Smooth muscle cell (in vitro differentiated cells): Measurements from ENCODE around the gene ARMH2. TPM values are rescaled to one million over a fixed set of nuclear protein-coding genes. Genes with fewer than 3 reads are reported as not detected.

Source experiments
- DNase-seq: peaks from one replicate; lab custom pipeline; 2025; ENCODE audit not compliant: unreplicated experiment; lab: John Stamatoyannopoulos, UW
- H2AFZ ChIP-seq: fragments of 200-600 bp; sonication (generic); 2 replicates; pipeline ENCODE4 v1.6.0; 2016; ENCODE audit warnings: antibody characterized with exemption, low read depth, mild to moderate bottlenecking
- H3F3A ChIP-seq: fragments of 200-600 bp; sonication (generic); 2 replicates; pipeline ENCODE4 v1.6.0; 2017; ENCODE audit warnings: antibody characterized with exemption, low read depth
- H3K27ac ChIP-seq: fragments of 200-600 bp; sonication (generic); 2 replicates; pipeline ENCODE4 v1.5.1; 2016; ENCODE audit warnings: low read depth, mild to moderate bottlenecking
- H3K27me3 ChIP-seq: fragments of 200-600 bp; sonication (generic); 2 replicates; pipeline ENCODE4 v1.6.1; 2016; ENCODE audit warnings: low read depth, mild to moderate bottlenecking
- H3K36me3 ChIP-seq: fragments of 200-600 bp; sonication (generic); 2 replicates; pipeline ENCODE4 v1.5.1; 2016; ENCODE audit warnings: low read depth
- H3K4me1 ChIP-seq: fragments of 200-600 bp; sonication (generic); 2 replicates; pipeline ENCODE4 v1.5.1; 2016; ENCODE audit warnings: low read depth
- H3K4me2 ChIP-seq: fragments of 200-600 bp; sonication (generic); 2 replicates; pipeline ENCODE4 v1.6.0; 2016; ENCODE audit warnings: mild to moderate bottlenecking
- H3K4me3 ChIP-seq: fragments of 200-600 bp; sonication (generic); 2 replicates; pipeline ENCODE4 v1.5.1; 2016; ENCODE audit warnings: mild to moderate bottlenecking
- H3K79me2 ChIP-seq: fragments of 200-600 bp; sonication (generic); 2 replicates; pipeline ENCODE4 v1.6.0; 2016; ENCODE audit warnings: low read depth, mild to moderate bottlenecking
- H3K9ac ChIP-seq: fragments of 200-600 bp; sonication (generic); 2 replicates; pipeline ENCODE4 v1.6.0; 2016; ENCODE audit warnings: low read depth
- H3K9me3 ChIP-seq: fragments of 200-600 bp; sonication (generic); replicated peaks from 2 replicates; pipeline ENCODE4 v1.5.1; 2016; ENCODE audit warnings: low read depth
- H4K20me1 ChIP-seq: fragments of 200-600 bp; sonication (generic); 2 replicates; pipeline ENCODE4 v1.6.0; 2016; ENCODE audit warnings: low read depth
- CTCF ChIP-seq: fragments of 200-600 bp; sonication (generic); IDR thresholded peaks from 2 replicates; pipeline ENCODE4 v1.5.1; 2017; ENCODE audit warnings: borderline replicate concordance, mild to moderate bottlenecking, antibody characterized with exemption; ENCODE audit not compliant: insufficient read depth, poor library complexity, severe bottlenecking
- WGBS: methylation state at CpG from one replicate; pipeline ENCODE4 v1.1.7; 2016; ENCODE audit warnings: low lambda C conversion rate; 5-methylcytosine and 5-hydroxymethylcytosine counted together
- polyA plus RNA-seq: library from polyadenylated mRNA; unstranded; fragments of >200 nt; fragmentation: Nextera tagmentation; extraction: Ambion mirVana; gene quantifications from 2 replicates; pipeline ENCODE4 v1.2.1, GENCODE V29; 2016
- total RNA-seq: library from RNA; depleted of rRNA; stranded (reverse); fragments of >200 nt; gene quantifications from 2 replicates; pipeline ENCODE4 v1.2.3, GENCODE V29; 2014

Gene ARMH2
- total and polyA plus RNA-seq, 2 experiments from 2014 or later: not detected

GRCh38 chr6:24797596-24798216, 1.0 kb downstream of the ARMH2 start:
- H4K20me1 ChIP-seq: no peaks in the 10 kb centered on the region
- H3K27me3 ChIP-seq: no peaks in the 10 kb centered on the region
- TF ChIP-seq CTCF: no peak
- no peaks in the 10 kb centered on the region for H3K4me1 ChIP-seq
- H3K9me3 ChIP-seq: no peaks in the 10 kb centered on the region
- no peaks in the 10 kb centered on the region for H3K79me2 ChIP-seq
- H3K27ac ChIP-seq: no peak overlapping the region
- no peaks in the 10 kb centered on the region for H3K36me3 ChIP-seq
- H3K4me3 ChIP-seq: no peak overlapping the region
- no peak for DNase-seq
- H3K4me2 ChIP-seq: no peak overlapping the region
- no peaks in the 10 kb centered on the region for H3F3A ChIP-seq
- no peak overlapping the region for H2AFZ ChIP-seq
- H3K9ac ChIP-seq: no peak overlapping the region
- 90% methylated on average over 6 of the region's 6 CpGs for WGBS

GRCh38 chr6:24796616-24797290, 2.0 kb downstream of the ARMH2 start:
- WGBS: 91% methylated on average over 6 of the region's 6 CpGs
- H3K4me3 ChIP-seq: no peak overlapping the region
- H3F3A ChIP-seq: no peaks in the 10 kb centered on the region
- DNase-seq: no peak
- H3K79me2 ChIP-seq: no peaks in the 10 kb centered on the region
- H3K4me1 ChIP-seq: no peaks in the 10 kb centered on the region
- H3K27me3 ChIP-seq: no peaks in the 10 kb centered on the region
- no peak overlapping the region for H2AFZ ChIP-seq
- H3K9me3 ChIP-seq: no peaks in the 10 kb centered on the region
- no peak overlapping the region for H3K4me2 ChIP-seq
- H4K20me1 ChIP-seq: no peaks in the 10 kb centered on the region
- H3K36me3 ChIP-seq: no peaks in the 10 kb centered on the region
- no peak for TF ChIP-seq CTCF
- no peak overlapping the region for H3K9ac ChIP-seq
- H3K27ac ChIP-seq: no peak overlapping the region

DNA sequence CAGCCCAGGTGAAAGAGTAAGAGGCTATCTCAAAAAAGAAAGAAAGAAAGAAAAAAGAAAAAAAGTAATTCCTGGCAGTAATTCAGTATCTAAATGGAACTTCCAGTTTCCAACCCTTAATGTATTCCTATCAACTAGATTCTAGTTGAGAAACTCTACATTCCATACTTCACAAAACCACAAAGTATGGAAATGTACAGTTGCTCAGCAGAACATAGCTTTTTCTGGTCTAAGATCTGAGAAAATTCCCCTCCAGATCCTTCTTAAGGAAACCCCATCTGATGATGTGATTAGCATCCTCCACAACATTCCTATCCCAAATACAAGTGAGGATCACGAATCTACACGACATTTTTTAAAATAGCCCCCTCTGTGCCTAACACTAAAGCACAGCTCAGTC, 3.6 kb downstream of the ARMH2 start:
- H3K4me1 ChIP-seq: no peaks in the 10 kb centered on the region

More for the DNA sequence above, 3.6 kb downstream of the ARMH2 start:
- H3K4me3 ChIP-seq: no peak overlapping the region
- H3K79me2 ChIP-seq: no peaks in the 10 kb centered on the region
- no peak for TF ChIP-seq CTCF
- H3K27ac ChIP-seq: no peak overlapping the region
- no peaks in the 10 kb centered on the region for H3K36me3 ChIP-seq
- no peaks in the 10 kb centered on the region for H4K20me1 ChIP-seq
- H2AFZ ChIP-seq: no peak overlapping the region
- DNase-seq: no peak
- 64% methylated on average over 2 of the region's 2 CpGs for WGBS
- no peaks in the 10 kb centered on the region for H3K9me3 ChIP-seq
- no peak overlapping the region for H3K4me2 ChIP-seq
- no peaks in the 10 kb centered on the region for H3K27me3 ChIP-seq
- no peaks in the 10 kb centered on the region for H3F3A ChIP-seq
- H3K9ac ChIP-seq: no peak overlapping the region
